PC-9 (cell line): ENCODE measurements around the gene YARS2. TPM values are rescaled to one million over a fixed set of nuclear protein-coding genes. Genes with fewer than 3 reads are reported as not detected.

ENCODE experiments used
- BruUV-seq: library from RNA; stranded (reverse); fragments of 400-500 nt; replicated peaks from 2 replicates; lab custom pipeline; 2021; lab: Mats Ljungman, UMichigan
- CTCF ChIA-PET: fragments of 300-600 bp; sonication (Branson Sonifier 250); formaldehyde crosslinking; loops from one replicate; lab custom pipeline; 2022; ENCODE audit warnings: antibody characterized with exemption; lab: Charles Lee
- POLR2A ChIA-PET: fragments of 300-600 bp; sonication (Branson Sonifier 250); formaldehyde crosslinking; loops from one replicate; lab custom pipeline; 2022; ENCODE audit warnings: antibody characterized with exemption; ENCODE audit not compliant: unreplicated experiment; lab: Charles Lee
- DNase-seq, 2 experiments: peaks; one replicate each; pipeline versions ENCODE4 v3.0.0 to v3.0.0-alpha.2; 2015 to 2022; ENCODE audit warnings: mixed read lengths in 1 of 2
- H2AFZ ChIP-seq: fragments of 200-600 bp; sonication (generic); 2 replicates; pipeline ENCODE4 v1.8.1; 2017; ENCODE audit warnings: antibody characterized with exemption
- H3F3A ChIP-seq: fragments of 200-600 bp; sonication (generic); 2 replicates; pipeline ENCODE4 v1.8.1; 2017; ENCODE audit warnings: antibody characterized with exemption, mild to moderate bottlenecking, low read depth; ENCODE audit not compliant: insufficient read depth
- H3K27ac ChIP-seq: fragments of 200-600 bp; sonication (generic); 2 replicates; pipeline ENCODE4 v1.6.1; 2016; ENCODE audit warnings: mixed run types
- H3K27me3 ChIP-seq: fragments of 200-600 bp; sonication (generic); 2 replicates; pipeline ENCODE4 v1.6.1; 2016; ENCODE audit warnings: low read depth, mixed run types; ENCODE audit not compliant: insufficient read depth
- H3K36me3 ChIP-seq: fragments of 200-600 bp; sonication (generic); 2 replicates; pipeline ENCODE4 v1.6.1; 2016; ENCODE audit warnings: low read depth, mixed run types
- H3K4me1 ChIP-seq: fragments of 200-600 bp; sonication (generic); replicated peaks from 2 replicates; pipeline ENCODE4 v1.6.1; 2016; ENCODE audit warnings: mixed run types; ENCODE audit not compliant: insufficient read depth
- H3K4me2 ChIP-seq: fragments of 200-600 bp; sonication (generic); 2 replicates; pipeline ENCODE4 v1.6.1; 2017; ENCODE audit warnings: mixed run types
- H3K4me3 ChIP-seq: fragments of 200-600 bp; sonication (generic); 2 replicates; pipeline ENCODE4 v1.6.1; 2016; ENCODE audit warnings: mixed run types
- H3K79me2 ChIP-seq: fragments of 200-600 bp; sonication (generic); 2 replicates; pipeline ENCODE4 v1.6.1; 2017; ENCODE audit warnings: low read depth, mixed run types
- H3K9me2 ChIP-seq: fragments of 200-600 bp; sonication (generic); 2 replicates; pipeline ENCODE4 v1.8.1; 2017; ENCODE audit warnings: mild to moderate bottlenecking; ENCODE audit not compliant: insufficient read depth
- H3K9me3 ChIP-seq: fragments of 200-600 bp; sonication (generic); 2 replicates; pipeline ENCODE4 v1.8.1; 2016; ENCODE audit warnings: low read depth; ENCODE audit not compliant: insufficient read depth
- H4K20me1 ChIP-seq: fragments of 200-600 bp; sonication (generic); 2 replicates; pipeline ENCODE4 v1.8.1; 2017; ENCODE audit not compliant: insufficient read depth
- EZH2 ChIP-seq: fragments of 200-600 bp; sonication (generic); IDR thresholded peaks from 2 replicates; pipeline ENCODE4 v1.8.0; 2017; ENCODE audit warnings: antibody characterized with exemption, low read depth
- intact Hi-C: fragments of 100-400 bp; cut with micrococcal nuclease; formaldehyde crosslinking; loops from one replicate; pipeline ENCODE4 v1.10.0; 2022; ENCODE audit not compliant: unreplicated experiment
- total RNA-seq: library from RNA; stranded (reverse); gene quantifications from 2 replicates; pipeline ENCODE4 v1.2.3, GENCODE V29; 2021
- TF ChIP-seq, protein P1 (sequence below): fragments of 200-600 bp; sonication (generic); conservative IDR thresholded peaks from 2 replicates; pipeline ENCODE4 v1.6.1; 2017; ENCODE audit warnings: mixed run types, antibody characterized with exemption, mild to moderate bottlenecking, moderate library complexity

YARS2 gene
- total RNA-seq, 1 experiment from 2014 or later = 36.6 TPM

DNA sequence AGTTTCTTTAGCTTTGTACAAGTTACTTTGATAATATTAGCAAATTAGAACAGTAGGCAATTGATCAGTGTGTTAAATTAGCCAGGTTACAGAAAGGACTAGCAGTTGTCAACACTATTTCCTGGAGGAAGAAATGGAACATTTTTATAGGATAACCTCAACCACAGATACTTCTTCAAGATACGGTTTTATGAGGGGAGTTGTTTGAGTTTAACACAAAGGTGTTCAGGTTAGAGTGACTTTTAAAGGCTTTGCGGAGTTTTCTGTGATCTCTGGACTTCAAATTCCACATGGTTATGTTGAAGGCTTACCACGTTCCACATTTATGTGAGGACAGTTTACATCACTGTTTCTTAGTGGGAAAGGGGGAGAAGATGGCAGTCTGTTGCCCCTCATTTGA lies 19.3 kb downstream of the YARS2 start:
- CTCF ChIA-PET = no interaction called here
- H3K27me3 ChIP-seq = no peaks in the 10 kb centered on the region
- no TSS peak for BruUV-seq
- TF ChIP-seq EZH2 = no peak
- TF ChIP-seq, protein P1, sequence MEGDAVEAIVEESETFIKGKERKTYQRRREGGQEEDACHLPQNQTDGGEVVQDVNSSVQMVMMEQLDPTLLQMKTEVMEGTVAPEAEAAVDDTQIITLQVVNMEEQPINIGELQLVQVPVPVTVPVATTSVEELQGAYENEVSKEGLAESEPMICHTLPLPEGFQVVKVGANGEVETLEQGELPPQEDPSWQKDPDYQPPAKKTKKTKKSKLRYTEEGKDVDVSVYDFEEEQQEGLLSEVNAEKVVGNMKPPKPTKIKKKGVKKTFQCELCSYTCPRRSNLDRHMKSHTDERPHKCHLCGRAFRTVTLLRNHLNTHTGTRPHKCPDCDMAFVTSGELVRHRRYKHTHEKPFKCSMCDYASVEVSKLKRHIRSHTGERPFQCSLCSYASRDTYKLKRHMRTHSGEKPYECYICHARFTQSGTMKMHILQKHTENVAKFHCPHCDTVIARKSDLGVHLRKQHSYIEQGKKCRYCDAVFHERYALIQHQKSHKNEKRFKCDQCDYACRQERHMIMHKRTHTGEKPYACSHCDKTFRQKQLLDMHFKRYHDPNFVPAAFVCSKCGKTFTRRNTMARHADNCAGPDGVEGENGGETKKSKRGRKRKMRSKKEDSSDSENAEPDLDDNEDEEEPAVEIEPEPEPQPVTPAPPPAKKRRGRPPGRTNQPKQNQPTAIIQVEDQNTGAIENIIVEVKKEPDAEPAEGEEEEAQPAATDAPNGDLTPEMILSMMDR = no peak
- DNase-seq = no peak
- no peak overlapping the region for H3K27ac ChIP-seq
- no peak overlapping the region for H3K4me2 ChIP-seq
- H3K36me3 ChIP-seq = peaks cover 43% of the 10 kb centered on the region
- no peak overlapping the region for H3K4me3 ChIP-seq
- no peak overlapping the region for H2AFZ ChIP-seq
- POLR2A ChIA-PET = interaction anchor here (0.6 kb wide), 2 partner anchors 30 to 179 kb away, joined by 5 to 10 read pairs; no protein-coding TSS in a partner anchor
- intact Hi-C loops = no loop called here
- H3K79me2 ChIP-seq = no peaks in the 10 kb centered on the region
- H3K4me1 ChIP-seq = no peaks in the 10 kb centered on the region
- H3K9me2 ChIP-seq = no peaks in the 10 kb centered on the region
- H3F3A ChIP-seq = peaks cover 10% of the 10 kb centered on the region; the same call in 1 of the 2 replicates
- no peaks in the 10 kb centered on the region for H3K9me3 ChIP-seq
- peaks cover 32% of the 10 kb centered on the region for H4K20me1 ChIP-seq

DNA sequence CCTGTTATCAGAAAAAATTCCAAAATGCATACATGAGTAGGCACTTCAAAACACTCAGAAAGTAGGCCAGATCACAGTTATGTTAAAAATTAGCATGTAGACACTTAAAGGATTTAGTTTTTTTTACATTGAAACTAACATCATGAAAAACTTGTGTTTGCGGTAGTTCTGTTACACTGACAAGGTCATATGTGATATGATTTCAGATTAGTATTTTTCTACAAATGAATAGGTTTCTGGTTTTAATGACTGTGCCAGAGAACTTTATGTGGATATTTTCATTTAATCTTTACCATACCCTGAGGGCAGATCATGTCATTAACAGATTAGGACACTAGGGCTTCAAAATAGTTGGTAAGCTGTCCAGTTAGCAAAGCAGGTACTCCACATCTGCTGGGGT lies 20.7 kb downstream of the YARS2 start:
- Histone ChIP-seq H3K4me2 (no peak overlapping the region), H3K27me3 (no peaks in the 10 kb centered on the region), H3K27ac (no peak overlapping the region), H3K36me3 (peaks cover 38% of the 10 kb centered on the region), H2AFZ (no peak overlapping the region), H3F3A (peaks cover 3% of the 10 kb centered on the region; the same call in 1 of the 2 replicates), H4K20me1 (peaks cover 26% of the 10 kb centered on the region), H3K9me3 (no peaks in the 10 kb centered on the region), H3K4me1 (no peaks in the 10 kb centered on the region), H3K4me3 (no peak overlapping the region), H3K79me2 (no peaks in the 10 kb centered on the region), H3K9me2 (no peaks in the 10 kb centered on the region)
- ChIA-PET POLR2A (no interaction called here), CTCF (no interaction called here)
- no peak for DNase-seq
- TF ChIP-seq EZH2 = no peak
- TF ChIP-seq, protein P1 = no peak
- intact Hi-C loops = loop anchor here (5.0 kb wide), 2 partner anchors 278 to 368 kb away; no protein-coding TSS in a partner anchor
- BruUV-seq = no TSS peak

DNA sequence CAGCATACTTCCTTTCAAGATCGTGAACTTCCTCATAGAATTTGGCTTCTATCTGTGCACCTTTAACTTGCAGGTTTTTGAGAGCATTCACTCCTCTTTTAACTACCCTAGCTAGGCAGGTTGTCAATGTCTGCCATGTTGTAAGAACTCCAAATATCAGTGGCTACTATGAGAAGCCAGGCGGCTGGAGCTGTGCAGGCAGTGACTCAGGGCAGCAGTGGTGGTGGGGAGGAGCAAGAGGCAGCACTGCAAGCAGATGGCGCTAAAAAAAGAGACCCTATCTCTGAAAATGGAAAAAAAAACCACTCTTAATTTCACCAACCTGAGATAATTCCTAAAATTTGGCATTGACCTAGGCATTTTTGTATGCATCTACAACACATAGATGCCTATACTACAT lies 28.5 kb downstream of the YARS2 start:
- Histone ChIP-seq H3K27me3 (no peaks in the 10 kb centered on the region), H2AFZ (no peak overlapping the region), H3K36me3 (peaks cover 20% of the 10 kb centered on the region), H3K9me3 (no peaks in the 10 kb centered on the region), H4K20me1 (no peaks in the 10 kb centered on the region), H3K4me3 (no peak overlapping the region), H3K4me1 (no peaks in the 10 kb centered on the region), H3K4me2 (no peak overlapping the region), H3K9me2 (no peaks in the 10 kb centered on the region), H3F3A (no peaks in the 10 kb centered on the region), H3K27ac (no peak overlapping the region), H3K79me2 (no peaks in the 10 kb centered on the region)
- CTCF ChIA-PET = no interaction called here
- BruUV-seq = no TSS peak
- POLR2A ChIA-PET = no interaction called here
- DNase-seq = no peak
- TF ChIP-seq, protein P1 = no peak
- no peak for TF ChIP-seq EZH2
- intact Hi-C loops = no loop called here
